COR-L47 (cell line): Measurements from ENCODE around the gene TEK.
"Not testable (repeated sequence)": the region's sequence is repeated elsewhere in the genome, so short reads cannot be mapped to it uniquely, and the experiment has no call there.

Source experiments
- DNase-seq: peaks from one replicate; lab custom pipeline; 2025; lab: John Stamatoyannopoulos, UW

TEK gene

GRCh38 chr9:27239648-27240047 lies 130.6 kb downstream of the TEK start:
- DNase-seq: not testable (repeated sequence)

GRCh38 chr9:27247756-27248155 lies 138.7 kb downstream of the TEK start:
- peak; percentile 9 for DNase-seq

- no peak for DNase-seq
Observed at GRCh38 chr9:27248702-27249101, 139.7 kb downstream of the TEK start.

GRCh38 chr9:27258662-27259061 lies 149.6 kb downstream of the TEK start:
- no peak for DNase-seq

GRCh38 chr9:27260789-27261516 lies 151.9 kb downstream of the TEK start:
- no peak for DNase-seq

- DNase-seq: no peak
Observed at GRCh38 chr9:27261517-27262211, 152.6 kb downstream of the TEK start.

- DNase-seq: no peak
Observed at GRCh38 chr9:27272103-27272502, 163.1 kb downstream of the TEK start.

GRCh38 chr9:27273186-27273585 lies 164.2 kb downstream of the TEK start:
- no peak for DNase-seq

GRCh38 chr9:27276193-27277030 lies 167.4 kb downstream of the TEK start:
- peak; percentile 42 for DNase-seq

- no peak for DNase-seq
Observed at GRCh38 chr9:27278374-27278773, 169.3 kb downstream of the TEK start.

- DNase-seq: no peak
Observed at GRCh38 chr9:27279611-27280010, 170.6 kb downstream of the TEK start.
